GM12878 (cell line): Measurements from ENCODE around the gene GRIN2A.

Experiments used
- CTCF ChIP-seq, 3 experiments: IDR thresholded peaks in 2 of 3; conservative IDR thresholded peaks in 1 of 3; 2 replicates each; pipeline ENCODE4 v1.5.1; 2011; ENCODE audit warnings: low read depth in 3 of 3, low read length in 3 of 3, mild to moderate bottlenecking in 3 of 3, control low read depth in 2 of 3, moderate library complexity in 2 of 3, inconsistent platforms in 1 of 3, mixed read lengths in 1 of 3; ENCODE audit not compliant: control insufficient read depth in 2 of 3, insufficient read depth in 1 of 3; ENCODE audit errors: extremely low read depth in 1 of 3
- SP1 ChIP-seq: IDR thresholded peaks from one replicate; pipeline ENCODE4 v1.6.1; 2011; ENCODE audit warnings: low read depth, low read length

- no peak for TF ChIP-seq SP1
- no peak for TF ChIP-seq CTCF (IDR thresholded peaks at IDR 0.05 in 2 of 3, conservative IDR thresholded peaks at IDR 0.05 in 1 of 3; ENCODE audit: control insufficient read depth in 2 of 3, extremely low read depth in 1 of 3, insufficient read depth in 1 of 3, low read depth in 3 of 3, low read length in 3 of 3)
Observed at GRCh38 chr16:9780831-9781230, 401.4 kb downstream of the GRIN2A start.
